ENCODE results near the gene TNFAIP8L3. TPM values are rescaled to one million over a fixed set of nuclear protein-coding genes. Genes with fewer than 3 reads are reported as not detected.
A peak's percentile ranks its signal among the peaks of the same experiment; 100 is the strongest.

TNFAIP8L3 gene
- total and polyA plus RNA-seq, 9 of the 15 experiments (the other 6 are each of a cell fraction or from before 2014, with no cell fraction given): 0.13 TPM; not detected in 8

- ATAC-seq: no peak
- DNase-seq (ENCODE audit: extremely low read depth in 1 of 4, low spot score in 3 of 4): peak in 1 of 4 experiments; percentile 26
- Histone ChIP-seq H3K9ac (ENCODE audit: insufficient read depth in 1 of 2, low read depth in 2 of 2, low read length in 2 of 2) (no peak overlapping the region), H3K27ac (ENCODE audit: extremely low read depth, low read depth, low read length) (no peak overlapping the region), H3K36me3 (ENCODE audit: control insufficient read depth, insufficient read depth, low read length) (no peaks in the 10 kb centered on the region), H2AFZ (ENCODE audit: low read depth, low read length) (no peak overlapping the region), H3K79me2 (ENCODE audit: control insufficient read depth, insufficient read depth, low read length) (no peaks in the 10 kb centered on the region), H4K20me1 (replicated peaks; ENCODE audit: control insufficient read depth, insufficient read depth, low read length) (0 out of 2 replicates have a peak, but pooled peaks cover 5% of the 10 kb centered on the region), H3K4me3 (no peak overlapping the region), H3K4me2 (ENCODE audit: insufficient read depth, low read length) (no peak overlapping the region), H3K4me1 (replicated peaks in 1 of 2; ENCODE audit: control insufficient read depth in 2 of 2, insufficient read depth in 2 of 2, low read length in 2 of 2) (peaks cover 0 to 8% of the 10 kb centered on the region in 2 experiments; a peak in 1 of 5 replicates), H3K9me3 (replicated peaks; ENCODE audit: control insufficient read depth, insufficient read depth, low read depth, low read length) (no peaks in the 10 kb centered on the region), H3K9me1 (ENCODE audit: control insufficient read depth, insufficient read depth, low read length) (no peaks in the 10 kb centered on the region), H3K27me3 (ENCODE audit: control insufficient read depth in 2 of 2, insufficient read depth in 2 of 2, low read length in 2 of 2) (peaks cover 3 to 10% of the 10 kb centered on the region in 2 experiments; a peak in 2 of 5 replicates)
- 3% methylated on average over 5 of the region's 5 CpGs for WGBS (ENCODE audit: insufficient coverage, low coverage, missing lambda C conversion rate)
- in situ Hi-C loops (cut with MboI) (no loop called here), intact Hi-C loops (cut with micrococcal nuclease) (no loop called here)
- no peak for FAIRE-seq
- POLR2A ChIA-PET: interaction anchor here (1.5 kb wide), 1 partner anchor 12 kb away, joined by 3 read pairs; no protein-coding TSS in a partner anchor
- no TSS peak for BruUV-seq (replicated peaks)
- CTCF ChIA-PET (ENCODE audit: low intra/inter-chr PET ratio): no interaction called here
- no peak for TF ChIP-seq SREBF1 (IDR thresholded peaks at IDR 0.05; ENCODE audit: borderline replicate concordance, low read depth, low read length)
- peak; percentile 61; the same call in 1 of the 2 replicates for TF ChIP-seq JUND (IDR thresholded peaks at IDR 0.05; ENCODE audit: borderline replicate concordance, low read depth, low read length)
- no peak; the same call in 2 of the 3 replicates for TF ChIP-seq JUND (tag; IDR thresholded peaks at IDR 0.05; ENCODE audit: borderline replicate concordance, low read depth, low read length)
- peak; percentile 43 to 49; a peak in 3 of 4 replicates for TF ChIP-seq KDM1A (IDR thresholded peaks at IDR 0.05)
- TF ChIP-seq FOSL1 (tag; conservative IDR thresholded peaks at IDR 0.05): peak; percentile 57
- TF ChIP-seq, protein P1, sequence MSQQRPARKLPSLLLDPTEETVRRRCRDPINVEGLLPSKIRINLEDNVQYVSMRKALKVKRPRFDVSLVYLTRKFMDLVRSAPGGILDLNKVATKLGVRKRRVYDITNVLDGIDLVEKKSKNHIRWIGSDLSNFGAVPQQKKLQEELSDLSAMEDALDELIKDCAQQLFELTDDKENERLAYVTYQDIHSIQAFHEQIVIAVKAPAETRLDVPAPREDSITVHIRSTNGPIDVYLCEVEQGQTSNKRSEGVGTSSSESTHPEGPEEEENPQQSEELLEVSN (IDR thresholded peaks at IDR 0.05; ENCODE audit: borderline replicate concordance in 1 of 2, extremely low read depth in 1 of 2, insufficient read depth in 1 of 2, insufficient read length in 1 of 2, low read depth in 1 of 2, low read length in 1 of 2, poor library complexity in 1 of 2, severe bottlenecking in 1 of 2): no peak
- TF ChIP-seq, protein P2, sequence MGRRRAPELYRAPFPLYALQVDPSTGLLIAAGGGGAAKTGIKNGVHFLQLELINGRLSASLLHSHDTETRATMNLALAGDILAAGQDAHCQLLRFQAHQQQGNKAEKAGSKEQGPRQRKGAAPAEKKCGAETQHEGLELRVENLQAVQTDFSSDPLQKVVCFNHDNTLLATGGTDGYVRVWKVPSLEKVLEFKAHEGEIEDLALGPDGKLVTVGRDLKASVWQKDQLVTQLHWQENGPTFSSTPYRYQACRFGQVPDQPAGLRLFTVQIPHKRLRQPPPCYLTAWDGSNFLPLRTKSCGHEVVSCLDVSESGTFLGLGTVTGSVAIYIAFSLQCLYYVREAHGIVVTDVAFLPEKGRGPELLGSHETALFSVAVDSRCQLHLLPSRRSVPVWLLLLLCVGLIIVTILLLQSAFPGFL (CRISPR knock-in tag; IDR thresholded peaks at IDR 0.05): no peak
- TF ChIP-seq ZBTB8A (IDR thresholded peaks at IDR 0.05; ENCODE audit: partially characterized antibody): no peak
- TF ChIP-seq, protein P3, sequence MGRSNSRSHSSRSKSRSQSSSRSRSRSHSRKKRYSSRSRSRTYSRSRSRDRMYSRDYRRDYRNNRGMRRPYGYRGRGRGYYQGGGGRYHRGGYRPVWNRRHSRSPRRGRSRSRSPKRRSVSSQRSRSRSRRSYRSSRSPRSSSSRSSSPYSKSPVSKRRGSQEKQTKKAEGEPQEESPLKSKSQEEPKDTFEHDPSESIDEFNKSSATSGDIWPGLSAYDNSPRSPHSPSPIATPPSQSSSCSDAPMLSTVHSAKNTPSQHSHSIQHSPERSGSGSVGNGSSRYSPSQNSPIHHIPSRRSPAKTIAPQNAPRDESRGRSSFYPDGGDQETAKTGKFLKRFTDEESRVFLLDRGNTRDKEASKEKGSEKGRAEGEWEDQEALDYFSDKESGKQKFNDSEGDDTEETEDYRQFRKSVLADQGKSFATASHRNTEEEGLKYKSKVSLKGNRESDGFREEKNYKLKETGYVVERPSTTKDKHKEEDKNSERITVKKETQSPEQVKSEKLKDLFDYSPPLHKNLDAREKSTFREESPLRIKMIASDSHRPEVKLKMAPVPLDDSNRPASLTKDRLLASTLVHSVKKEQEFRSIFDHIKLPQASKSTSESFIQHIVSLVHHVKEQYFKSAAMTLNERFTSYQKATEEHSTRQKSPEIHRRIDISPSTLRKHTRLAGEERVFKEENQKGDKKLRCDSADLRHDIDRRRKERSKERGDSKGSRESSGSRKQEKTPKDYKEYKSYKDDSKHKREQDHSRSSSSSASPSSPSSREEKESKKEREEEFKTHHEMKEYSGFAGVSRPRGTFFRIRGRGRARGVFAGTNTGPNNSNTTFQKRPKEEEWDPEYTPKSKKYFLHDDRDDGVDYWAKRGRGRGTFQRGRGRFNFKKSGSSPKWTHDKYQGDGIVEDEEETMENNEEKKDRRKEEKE (IDR thresholded peaks at IDR 0.05; ENCODE audit: borderline replicate concordance in 1 of 2, control insufficient read depth in 1 of 2, low read depth in 2 of 2, low read length in 1 of 2): no peak
- no peak for TF ChIP-seq SMARCE1 (IDR thresholded peaks at IDR 0.05)
- TF ChIP-seq FOXA1 (IDR thresholded peaks at IDR 0.05; ENCODE audit: borderline replicate concordance): no peak
- TF ChIP-seq ATF3 (IDR thresholded peaks at IDR 0.05): peak; percentile 38; the same call in 1 of the 2 replicates
- TF ChIP-seq ATF3 (CRISPR knock-in tag; conservative IDR thresholded peaks at IDR 0.05): no peak
- TF ChIP-seq ELF1 (tag; IDR thresholded peaks at IDR 0.05): no peak
Measured at GRCh38 chr15:51097553-51098330, 3.0 kb upstream of the TNFAIP8L3 start.

Data from K562 (cell line).